Trophoblast cell (in vitro differentiated cells and primary cell): Measurements from ENCODE around the gene TSSC4.
A peak's percentile ranks its signal among the peaks of the same experiment; 100 is the strongest.

Source experiments
- DNase-seq, 2 donors: peaks; one replicate each; pipeline ENCODE4 v3.0.0-alpha.2; 2016
- H2AFZ ChIP-seq: 2 replicates; pipeline ENCODE4 v1.6.1; 2013; ENCODE audit warnings: low read length, moderate library complexity, mild to moderate bottlenecking; ENCODE audit not compliant: insufficient read depth, poor library complexity
- H2AK5ac ChIP-seq: 2 replicates; pipeline ENCODE4 v1.6.1; 2013; ENCODE audit warnings: mild to moderate bottlenecking, low read length
- H2BK120ac ChIP-seq: 2 replicates; pipeline ENCODE4 v1.6.1; 2013; ENCODE audit warnings: low read length, mild to moderate bottlenecking, moderate library complexity; ENCODE audit not compliant: insufficient read depth, poor library complexity
- H2BK12ac ChIP-seq: 2 replicates; pipeline ENCODE4 v1.6.1; 2013; ENCODE audit warnings: mild to moderate bottlenecking, low read length, moderate library complexity
- H2BK5ac ChIP-seq: 2 replicates; pipeline ENCODE4 v1.6.1; 2013; ENCODE audit warnings: low read length, low read depth, moderate library complexity, mild to moderate bottlenecking; ENCODE audit not compliant: poor library complexity
- H3K14ac ChIP-seq: 2 replicates; pipeline ENCODE4 v1.6.1; 2013; ENCODE audit warnings: mild to moderate bottlenecking, low read length
- H3K18ac ChIP-seq: 2 replicates; pipeline ENCODE4 v1.6.1; 2013; ENCODE audit warnings: mild to moderate bottlenecking, low read length
- H3K23ac ChIP-seq: 2 replicates; pipeline ENCODE4 v1.6.1; 2013; ENCODE audit warnings: low read length
- H3K27ac ChIP-seq: 2 replicates; pipeline ENCODE4 v1.5.1; 2013; ENCODE audit warnings: low read depth, mild to moderate bottlenecking, inconsistent platforms, low read length, moderate library complexity
- H3K27me3 ChIP-seq: 2 replicates; pipeline ENCODE4 v1.6.1; 2013; ENCODE audit warnings: inconsistent platforms, mild to moderate bottlenecking, low read length, moderate library complexity; ENCODE audit not compliant: insufficient read depth
- H3K36me3 ChIP-seq, 2 experiments: 1 replicate in 1 of 2; 2 replicates in 1 of 2; pipeline ENCODE4 v1.6.1; 2013; ENCODE audit warnings: low read length in 2 of 2, mild to moderate bottlenecking in 2 of 2, moderate library complexity in 1 of 2; ENCODE audit not compliant: insufficient read depth in 2 of 2, control insufficient read depth in 1 of 2
- H3K4ac ChIP-seq: 2 replicates; pipeline ENCODE4 v1.6.1; 2013; ENCODE audit warnings: low read depth, mild to moderate bottlenecking, low read length, moderate library complexity
- H3K4me1 ChIP-seq, 2 experiments: 1 replicate in 1 of 2; 2 replicates in 1 of 2; pipeline ENCODE4 v1.6.1; 2013; ENCODE audit warnings: low read length in 2 of 2, mild to moderate bottlenecking in 2 of 2, moderate library complexity in 1 of 2; ENCODE audit not compliant: insufficient read depth in 2 of 2, control insufficient read depth in 1 of 2
- H3K4me2 ChIP-seq: 2 replicates; pipeline ENCODE4 v1.6.1; 2013; ENCODE audit warnings: inconsistent platforms, mild to moderate bottlenecking, low read length, moderate library complexity
- H3K4me3 ChIP-seq: 2 replicates; pipeline ENCODE4 v1.5.1; 2013; ENCODE audit warnings: mild to moderate bottlenecking, low read depth, low read length, inconsistent platforms
- H3K79me1 ChIP-seq: one replicate; pipeline ENCODE4 v1.6.1; 2013; ENCODE audit warnings: low read length
- H3K79me2 ChIP-seq: 2 replicates; pipeline ENCODE4 v1.6.1; 2013; ENCODE audit warnings: low read length, mild to moderate bottlenecking; ENCODE audit not compliant: control insufficient read depth, insufficient read depth, poor library complexity
- H3K9ac ChIP-seq: 2 replicates; pipeline ENCODE4 v1.6.1; 2013; ENCODE audit warnings: mild to moderate bottlenecking, low read length
- H3K9me3 ChIP-seq: 2 replicates; pipeline ENCODE4 v1.6.1; 2013; ENCODE audit warnings: low read depth, mild to moderate bottlenecking, control low read depth, inconsistent platforms, low read length; ENCODE audit not compliant: insufficient read depth
- H4K12ac ChIP-seq: 2 replicates; pipeline ENCODE4 v1.6.1; 2013; ENCODE audit warnings: low read depth, mild to moderate bottlenecking, low read length, moderate library complexity
- H4K8ac ChIP-seq: 2 replicates; pipeline ENCODE4 v1.6.1; 2013; ENCODE audit warnings: low read depth, mild to moderate bottlenecking, low read length, moderate library complexity
- H4K91ac ChIP-seq: one replicate; pipeline ENCODE4 v1.6.1; 2013; ENCODE audit warnings: low read depth, mild to moderate bottlenecking, low read length, moderate library complexity
- WGBS: extraction: QIAGEN DNeasy Blood & Tissue Kit; methylation state at CpG from one replicate; pipeline ENCODE4 v1.1.7; 2013; ENCODE audit warnings: missing lambda C conversion rate; ENCODE audit not compliant: insufficient read length, insufficient coverage; ENCODE audit errors: extremely low coverage; 5-methylcytosine and 5-hydroxymethylcytosine counted together

Gene TSSC4

GRCh38 chr11:2398664-2399355 lies 1.7 kb upstream of the TSSC4 start:
- no peak overlapping the region for H4K91ac ChIP-seq
- no peak overlapping the region for H4K12ac ChIP-seq
- no peak overlapping the region for H3K4ac ChIP-seq
- no peak overlapping the region for H3K14ac ChIP-seq
- H3K27ac ChIP-seq, result no peak overlapping the region
- no CpG with 5 or more reads among the region's 7 CpGs for WGBS
- DNase-seq, result no peak
- peaks cover 12 to 16% of the 10 kb centered on the region in 2 experiments for H3K4me1 ChIP-seq
- no peaks in the 10 kb centered on the region for H3K27me3 ChIP-seq
- no peak overlapping the region for H3K4me3 ChIP-seq
- H3K23ac ChIP-seq, result no peak overlapping the region
- H3K79me1 ChIP-seq, result peaks cover 11% of the 10 kb centered on the region
- H3K36me3 ChIP-seq, result peaks cover 54 to 58% of the 10 kb centered on the region in 2 experiments
- H2AK5ac ChIP-seq, result no peak overlapping the region
- H3K4me2 ChIP-seq, result peak overlapping the region; percentile 77
- H4K8ac ChIP-seq, result peak overlapping the region; percentile 17
- no peak overlapping the region for H2BK120ac ChIP-seq
- no peaks in the 10 kb centered on the region for H3K9me3 ChIP-seq
- H2BK12ac ChIP-seq, result no peak overlapping the region
- peaks cover 10% of the 10 kb centered on the region for H3K79me2 ChIP-seq
- no peak overlapping the region for H3K18ac ChIP-seq
- H3K9ac ChIP-seq, result no peak overlapping the region
- no peak overlapping the region for H2BK5ac ChIP-seq
- no peak overlapping the region for H2AFZ ChIP-seq

- peak overlapping the region; percentile 87 for H4K91ac ChIP-seq
- peak overlapping the region; percentile 64 for H2AFZ ChIP-seq
- H3K27me3 ChIP-seq, result no peaks in the 10 kb centered on the region
- peak overlapping the region; percentile 79 for H3K18ac ChIP-seq
- no peaks in the 10 kb centered on the region for H3K9me3 ChIP-seq
- peak overlapping the region; percentile 3 for H3K4ac ChIP-seq
- peaks cover 10% of the 10 kb centered on the region for H3K79me2 ChIP-seq
- peak overlapping the region; percentile 52 for H2BK5ac ChIP-seq
- H3K36me3 ChIP-seq, result peaks cover 49 to 54% of the 10 kb centered on the region in 2 experiments
- no peak overlapping the region for H3K23ac ChIP-seq
- peak overlapping the region; percentile 77 for H3K9ac ChIP-seq
- peak; percentile 4 to 37 for DNase-seq
- H2BK120ac ChIP-seq, result peak overlapping the region; percentile 16
- H4K12ac ChIP-seq, result peak overlapping the region; percentile 78
- H3K79me1 ChIP-seq, result peaks cover 11% of the 10 kb centered on the region
- H3K14ac ChIP-seq, result peak overlapping the region; percentile 81
- peak overlapping the region; percentile 80 for H3K4me3 ChIP-seq
- peak overlapping the region; percentile 51 for H2AK5ac ChIP-seq
- H3K27ac ChIP-seq, result peak overlapping the region; percentile 45
- H2BK12ac ChIP-seq, result no peak overlapping the region
- WGBS, result no CpG with 5 or more reads among the region's 23 CpGs
- H3K4me1 ChIP-seq, result peaks cover 12 to 16% of the 10 kb centered on the region in 2 experiments
- H3K4me2 ChIP-seq, result peak overlapping the region; percentile 77
- H4K8ac ChIP-seq, result peak overlapping the region; percentile 98
Measured at GRCh38 chr11:2399488-2400068, 972 bp upstream of the TSSC4 start.

DNA sequence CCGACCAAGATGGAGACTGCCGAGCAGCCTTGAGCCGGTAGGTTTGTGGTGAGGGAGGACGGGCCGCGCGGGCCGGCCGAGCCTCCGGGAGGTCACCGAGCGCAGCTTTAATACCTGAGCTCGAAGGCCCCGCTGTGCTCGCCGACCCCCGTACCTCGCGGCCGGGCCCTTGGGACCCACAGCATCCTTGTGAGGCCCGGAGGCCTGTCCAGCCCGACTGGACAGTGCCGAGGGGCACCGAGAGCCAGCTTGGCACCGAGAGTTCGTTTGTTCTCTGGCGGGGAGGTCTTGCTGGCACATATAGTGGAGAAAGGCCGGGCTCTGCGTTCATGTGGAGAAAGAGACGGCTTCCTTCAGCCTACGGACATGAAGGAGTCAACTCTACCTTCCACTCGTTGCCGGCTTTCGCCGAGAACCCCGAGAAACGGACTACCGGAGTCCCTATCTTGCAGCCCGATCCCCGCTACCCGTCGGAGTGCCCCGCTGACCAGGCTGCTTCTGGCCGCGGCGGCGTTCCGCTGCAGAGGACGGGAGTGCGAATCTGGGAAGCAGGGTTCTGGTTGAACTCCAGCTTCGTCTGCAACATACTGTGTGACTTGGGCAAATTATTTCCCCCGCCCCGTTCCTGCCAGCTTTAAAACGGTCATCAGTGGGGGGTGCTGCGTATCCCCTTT lies 349 bp downstream of the TSSC4 start:
- no peak overlapping the region for H3K23ac ChIP-seq
- peak overlapping the region; percentile 76 for H4K12ac ChIP-seq
- H3K9ac ChIP-seq, result peak overlapping the region; percentile 100
- H3K9me3 ChIP-seq, result no peaks in the 10 kb centered on the region
- peak overlapping the region; percentile 52 for H2BK5ac ChIP-seq
- peaks cover 12 to 16% of the 10 kb centered on the region in 2 experiments for H3K4me1 ChIP-seq
- H4K91ac ChIP-seq, result peak overlapping the region; percentile 94
- peak overlapping the region; percentile 98 for H2AK5ac ChIP-seq
- no CpG with 5 or more reads among the region's 55 CpGs for WGBS
- H2BK120ac ChIP-seq, result peak overlapping the region; percentile 86
- H4K8ac ChIP-seq, result peak overlapping the region; percentile 96
- no peak for DNase-seq
- H2BK12ac ChIP-seq, result no peak overlapping the region
- H3K4me2 ChIP-seq, result peak overlapping the region; percentile 94
- H3K27ac ChIP-seq, result peak overlapping the region; percentile 30
- H3K79me2 ChIP-seq, result peaks cover 10% of the 10 kb centered on the region
- H3K4ac ChIP-seq, result peak overlapping the region; percentile 96
- H2AFZ ChIP-seq, result peak overlapping the region; percentile 42
- peak overlapping the region; percentile 96 for H3K4me3 ChIP-seq
- H3K36me3 ChIP-seq, result peaks cover 38 to 42% of the 10 kb centered on the region in 2 experiments
- H3K79me1 ChIP-seq, result peaks cover 11% of the 10 kb centered on the region
- peak overlapping the region; percentile 92 for H3K14ac ChIP-seq
- H3K18ac ChIP-seq, result peak overlapping the region; percentile 51
- no peaks in the 10 kb centered on the region for H3K27me3 ChIP-seq

GRCh38 chr11:2401436-2401984 lies 960 bp downstream of the TSSC4 start:
- Histone ChIP-seq H4K91ac (peak overlapping the region; percentile 94), H3K4me1 (peaks cover 12 to 16% of the 10 kb centered on the region in 2 experiments), H3K79me2 (peaks cover 10% of the 10 kb centered on the region), H3K36me3 (peaks cover 32 to 36% of the 10 kb centered on the region in 2 experiments), H3K4me3 (peak overlapping the region; percentile 96), H3K79me1 (peaks cover 11% of the 10 kb centered on the region), H3K9ac (peak overlapping the region; percentile 100), H2BK120ac (no peak overlapping the region), H2AK5ac (peak overlapping the region; percentile 98), H3K23ac (no peak overlapping the region), H3K9me3 (no peaks in the 10 kb centered on the region), H3K4ac (peak overlapping the region; percentile 96), H4K8ac (peak overlapping the region; percentile 96), H2AFZ (no peak overlapping the region), H3K27me3 (no peaks in the 10 kb centered on the region), H3K18ac (no peak overlapping the region), H3K27ac (no peak overlapping the region), H2BK12ac (no peak overlapping the region), H4K12ac (peak overlapping the region; percentile 76), H3K14ac (peak overlapping the region; percentile 92), H3K4me2 (peak overlapping the region; percentile 94), H2BK5ac (no peak overlapping the region)
- DNase-seq, result no peak
- WGBS, result no CpG with 5 or more reads among the region's 12 CpGs
